ENCODE measurements around the gene ALS2CL. TPM values are rescaled to one million over a fixed set of nuclear protein-coding genes. Genes with fewer than 3 reads are reported as not detected.
A peak's percentile ranks its signal among the peaks of the same experiment; 100 is the strongest.
"Not testable (repeated sequence)": the region's sequence is repeated elsewhere in the genome, so short reads cannot be mapped to it uniquely, and the experiment has no call there.

ALS2CL gene, protein sequence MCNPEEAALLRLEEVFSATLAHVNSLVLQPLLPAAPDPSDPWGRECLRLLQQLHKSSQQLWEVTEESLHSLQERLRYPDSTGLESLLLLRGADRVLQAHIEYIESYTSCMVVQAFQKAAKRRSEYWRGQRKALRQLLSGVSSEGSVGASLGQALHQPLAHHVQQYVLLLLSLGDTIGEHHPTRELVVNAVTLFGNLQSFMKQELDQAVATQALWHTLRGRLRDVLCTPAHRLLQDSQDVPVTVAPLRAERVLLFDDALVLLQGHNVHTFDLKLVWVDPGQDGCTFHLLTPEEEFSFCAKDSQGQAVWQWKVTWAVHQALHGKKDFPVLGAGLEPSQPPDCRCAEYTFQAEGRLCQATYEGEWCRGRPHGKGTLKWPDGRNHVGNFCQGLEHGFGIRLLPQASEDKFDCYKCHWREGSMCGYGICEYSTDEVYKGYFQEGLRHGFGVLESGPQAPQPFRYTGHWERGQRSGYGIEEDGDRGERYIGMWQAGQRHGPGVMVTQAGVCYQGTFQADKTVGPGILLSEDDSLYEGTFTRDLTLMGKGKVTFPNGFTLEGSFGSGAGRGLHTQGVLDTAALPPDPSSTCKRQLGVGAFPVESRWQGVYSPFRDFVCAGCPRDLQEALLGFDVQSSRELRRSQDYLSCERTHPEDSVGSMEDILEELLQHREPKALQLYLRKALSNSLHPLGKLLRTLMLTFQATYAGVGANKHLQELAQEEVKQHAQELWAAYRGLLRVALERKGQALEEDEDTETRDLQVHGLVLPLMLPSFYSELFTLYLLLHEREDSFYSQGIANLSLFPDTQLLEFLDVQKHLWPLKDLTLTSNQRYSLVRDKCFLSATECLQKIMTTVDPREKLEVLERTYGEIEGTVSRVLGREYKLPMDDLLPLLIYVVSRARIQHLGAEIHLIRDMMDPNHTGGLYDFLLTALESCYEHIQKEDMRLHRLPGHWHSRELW
- total RNA-seq, result 10 to 100 TPM; 16.3 to 41.6 (median 21.6) TPM
- 100 to 1,000 TPM in 1 of 2 donors, 10 to 100 TPM in 1; 15.6 to 102 TPM for polyA plus RNA-seq
- long read RNA-seq, donor 1, full-length matches to known transcripts, result 4 of 87 reads
- long read RNA-seq, donor 1, partial matches to known transcripts, result 35 of 87 reads
- long read RNA-seq, donor 1, other reads (novel, unspliced or antisense), result 48 of 87 reads
- long read RNA-seq, donor 2, full-length matches to known transcripts, result 8 of 71 reads
- long read RNA-seq, donor 2, partial matches to known transcripts, result 25 of 71 reads
- long read RNA-seq, donor 2, other reads (novel, unspliced or antisense), result 38 of 71 reads
- long read RNA-seq, donor 3, full-length matches to known transcripts, result 2 of 89 reads
- long read RNA-seq, donor 3, partial matches to known transcripts, result 37 of 89 reads
- long read RNA-seq, donor 3, other reads (novel, unspliced or antisense), result 50 of 89 reads

DNA sequence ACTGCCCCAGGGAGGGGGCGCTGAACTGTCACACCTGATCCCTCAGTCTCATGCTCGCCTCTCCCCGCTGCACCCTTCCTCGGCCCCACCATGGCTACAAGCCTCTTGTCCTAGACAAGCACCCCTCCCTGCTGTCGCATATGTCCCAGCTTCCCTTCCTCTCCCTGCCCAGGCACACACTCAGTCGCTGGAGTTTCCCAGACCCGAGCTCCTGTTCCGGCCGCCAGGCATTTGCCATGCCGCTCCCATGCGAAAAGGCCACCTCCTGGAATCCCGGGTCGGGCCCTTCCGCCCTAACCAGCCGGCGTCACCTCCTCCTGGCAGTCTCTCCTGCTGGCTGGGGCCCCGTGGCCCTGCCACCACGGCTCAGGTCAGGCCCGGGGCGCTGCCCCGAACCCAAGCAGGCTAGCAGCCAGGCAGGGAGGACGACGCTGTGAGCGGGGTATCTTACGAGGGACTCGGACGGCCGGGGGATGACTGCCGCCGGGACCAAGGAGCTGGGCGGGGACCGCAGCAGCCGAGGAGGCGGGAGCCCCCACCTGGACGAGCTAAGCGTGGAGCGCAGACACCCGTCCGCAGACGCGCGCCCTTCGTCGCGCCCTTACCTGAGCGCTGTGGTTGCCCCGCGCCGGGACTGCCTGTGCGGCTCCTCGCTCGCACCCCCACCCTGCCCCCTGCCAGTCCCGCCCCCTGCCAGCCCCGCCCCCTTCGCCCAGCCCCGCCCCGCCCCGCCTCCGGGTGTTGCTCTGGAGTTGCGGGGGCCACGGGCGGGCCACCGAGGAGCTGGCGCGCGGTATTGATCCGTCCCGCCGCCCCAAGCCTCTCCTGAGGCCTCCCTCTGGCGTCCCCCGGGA is at the start of gene ALS2CL:
ALS2CL (minus strand) TSS at position 642 of the 854 bp plus-strand sequence. CDS start 4,239 bp downstream, outside the sequence.
- peaks cover 0 to 8% (median 0%) of the 10 kb centered on the region in 7 donors for H3K27me3 ChIP-seq
- intact Hi-C loops (cut with DNase I), result loop anchor here in 2 of 10 donors (10.0 kb wide), 2 partner anchors 128 to 208 kb away; partner anchors contain the start of gene LRRC2 (in 1 of the 2)
- H3K27ac ChIP-seq, result peak within 1 kb of the TSS; percentile 90 to 99 (median 93)
- H3K36me3 ChIP-seq, result peaks cover 0 to 11% (median 3%) of the 10 kb centered on the region in 9 donors
- ATAC-seq (peak; percentile 60 to 79 (median 63)), DNase-seq (peak; percentile 64 to 69)
- WGBS, 2 donors, result 1% methylated on average over 56 to 69 of the region's 71 CpGs
- peak within 1 kb of the TSS; percentile 61 to 95 (median 86) for H3K4me3 ChIP-seq
- H3K9me3 ChIP-seq, result no peaks in the 10 kb centered on the region
- TF ChIP-seq, protein P1, sequence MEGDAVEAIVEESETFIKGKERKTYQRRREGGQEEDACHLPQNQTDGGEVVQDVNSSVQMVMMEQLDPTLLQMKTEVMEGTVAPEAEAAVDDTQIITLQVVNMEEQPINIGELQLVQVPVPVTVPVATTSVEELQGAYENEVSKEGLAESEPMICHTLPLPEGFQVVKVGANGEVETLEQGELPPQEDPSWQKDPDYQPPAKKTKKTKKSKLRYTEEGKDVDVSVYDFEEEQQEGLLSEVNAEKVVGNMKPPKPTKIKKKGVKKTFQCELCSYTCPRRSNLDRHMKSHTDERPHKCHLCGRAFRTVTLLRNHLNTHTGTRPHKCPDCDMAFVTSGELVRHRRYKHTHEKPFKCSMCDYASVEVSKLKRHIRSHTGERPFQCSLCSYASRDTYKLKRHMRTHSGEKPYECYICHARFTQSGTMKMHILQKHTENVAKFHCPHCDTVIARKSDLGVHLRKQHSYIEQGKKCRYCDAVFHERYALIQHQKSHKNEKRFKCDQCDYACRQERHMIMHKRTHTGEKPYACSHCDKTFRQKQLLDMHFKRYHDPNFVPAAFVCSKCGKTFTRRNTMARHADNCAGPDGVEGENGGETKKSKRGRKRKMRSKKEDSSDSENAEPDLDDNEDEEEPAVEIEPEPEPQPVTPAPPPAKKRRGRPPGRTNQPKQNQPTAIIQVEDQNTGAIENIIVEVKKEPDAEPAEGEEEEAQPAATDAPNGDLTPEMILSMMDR (IDR thresholded peaks at IDR 0.05), result no peak
- peaks cover 60 to 90% (median 81%) of the 10 kb centered on the region in 9 donors for H3K4me1 ChIP-seq

DNA sequence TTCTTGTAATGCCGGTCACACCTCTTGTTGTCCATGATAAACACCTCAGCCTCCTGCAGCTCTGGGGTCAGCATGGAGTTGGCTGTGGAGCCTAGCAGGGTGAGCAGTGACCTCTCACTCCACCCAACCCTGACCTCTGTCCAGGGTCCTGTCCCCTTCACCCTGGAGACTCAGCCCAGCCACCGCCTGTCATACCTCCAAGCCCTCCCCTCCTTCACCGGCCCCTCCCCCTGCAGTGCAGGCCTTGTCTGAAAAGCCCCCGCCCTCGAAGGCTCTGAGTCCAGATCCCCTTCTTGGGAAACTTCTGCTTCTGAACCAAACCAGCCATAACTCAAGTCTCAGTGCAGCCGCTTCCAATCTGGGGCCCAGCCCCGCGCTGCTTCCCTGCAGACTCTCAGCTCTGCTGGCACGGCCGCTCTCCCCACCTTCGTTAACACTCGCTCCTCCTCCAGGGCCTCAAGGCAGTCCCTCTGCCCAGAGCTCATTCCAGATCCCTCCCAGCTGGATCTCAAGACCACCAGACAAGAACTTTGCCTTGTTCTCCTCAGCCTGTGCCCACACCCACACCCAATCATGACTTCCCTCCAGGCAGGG is 49.6 kb upstream of the ALS2CL start:
- Histone ChIP-seq H3K4me1 (no peaks in the 10 kb centered on the region), H3K9me3 (peaks cover 0 to 7% (median 0%) of the 10 kb centered on the region in 11 donors), H3K4me3 (no peak overlapping the region), H3K27ac (no peak overlapping the region), H3K27me3 (no peaks in the 10 kb centered on the region), H3K36me3 (no peaks in the 10 kb centered on the region)
- TF ChIP-seq, protein P1 (IDR thresholded peaks at IDR 0.05), result no peak
- peak in 1 of 8 donors; percentile 53 for ATAC-seq
- no peak for DNase-seq
- intact Hi-C loops (cut with DNase I), result no loop called here
- WGBS, 2 donors, result 76% methylated on average over 12 of the region's 12 CpGs

DNA sequence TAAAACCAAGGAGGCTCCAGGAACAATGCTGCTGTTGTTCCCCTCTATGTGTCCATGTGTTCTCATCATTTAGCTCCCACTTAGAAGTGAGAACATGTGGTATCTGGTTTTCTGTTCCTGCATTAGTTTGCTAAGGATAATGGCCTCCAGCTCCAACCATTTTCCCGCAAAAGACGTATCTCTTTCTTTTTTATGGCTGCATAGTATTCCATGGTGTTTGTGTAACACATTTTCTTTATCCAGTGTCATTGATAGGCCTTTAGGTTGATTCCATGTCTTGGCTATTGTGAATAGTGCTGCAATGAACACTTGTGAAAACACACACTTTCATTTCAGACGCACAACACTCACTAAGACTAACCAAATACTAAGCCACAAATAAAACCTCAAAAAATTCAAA is 46.1 kb upstream of the ALS2CL start:
- H3K27me3 ChIP-seq, H3K36me3 ChIP-seq, ATAC-seq, DNase-seq, H3K27ac ChIP-seq, H3K9me3 ChIP-seq, H3K4me3 ChIP-seq, H3K4me1 ChIP-seq: not testable (repeated sequence)
- intact Hi-C loops (cut with DNase I), result loop anchor here in 1 of 10 donors (5.0 kb wide), 1 partner anchor 93 kb away; no protein-coding TSS in a partner anchor
- 95 to 97% methylated on average over 3 of the region's 3 CpGs for WGBS, 2 donors

Measured in heart right ventricle (tissue), 16 donors.